ENCODE data around the gene MRPS14. TPM values are rescaled to one million over a fixed set of nuclear protein-coding genes. Genes with fewer than 3 reads are reported as not detected.

MRPS14 gene
- total and polyA plus RNA-seq, 9 of the 15 experiments (the other 6 are each of a cell fraction or from before 2014, with no cell fraction given): 38.1 to 231 (median 54.9) TPM

DNA sequence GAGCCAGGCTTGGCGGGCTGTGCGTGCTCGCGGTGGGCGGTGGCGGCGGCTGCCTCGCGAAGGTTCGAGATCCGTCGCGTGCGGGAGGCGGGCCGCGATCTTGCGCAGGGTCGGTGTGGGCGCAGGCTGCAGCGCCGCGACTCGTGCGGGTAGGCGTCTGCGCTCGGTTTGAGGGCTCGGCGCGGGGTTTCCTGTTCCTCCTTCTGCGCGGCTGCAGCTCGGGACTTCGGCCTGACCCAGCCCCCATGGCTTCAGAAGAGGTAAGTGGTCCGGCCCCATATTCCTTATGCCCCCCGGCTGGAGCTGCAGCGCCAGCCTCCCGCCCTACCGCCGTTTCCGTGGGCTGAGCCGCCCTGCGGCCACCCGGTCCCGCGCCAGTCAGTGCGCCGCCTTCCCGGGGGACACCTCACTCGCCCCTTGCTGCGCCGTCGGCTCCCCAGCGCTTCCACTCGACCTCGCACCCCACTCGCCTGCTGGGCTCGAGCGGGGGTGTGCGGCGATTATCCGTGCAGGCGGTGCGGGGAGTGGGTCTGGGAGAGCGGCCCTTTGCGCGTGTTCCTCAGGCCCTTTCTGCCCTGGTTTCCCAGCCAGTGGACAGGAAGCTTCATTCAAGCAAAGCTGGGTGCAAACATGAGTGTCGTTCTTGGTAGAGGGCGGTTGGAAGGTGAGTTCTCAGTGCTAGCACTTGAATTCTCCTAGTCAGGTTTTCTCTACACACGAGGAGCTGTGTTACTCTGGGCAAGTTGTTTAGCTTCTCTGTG is 23.1 kb downstream of the MRPS14 start, which contains the start of gene CACYBP (continued):
- TF ChIP-seq, protein P1, sequence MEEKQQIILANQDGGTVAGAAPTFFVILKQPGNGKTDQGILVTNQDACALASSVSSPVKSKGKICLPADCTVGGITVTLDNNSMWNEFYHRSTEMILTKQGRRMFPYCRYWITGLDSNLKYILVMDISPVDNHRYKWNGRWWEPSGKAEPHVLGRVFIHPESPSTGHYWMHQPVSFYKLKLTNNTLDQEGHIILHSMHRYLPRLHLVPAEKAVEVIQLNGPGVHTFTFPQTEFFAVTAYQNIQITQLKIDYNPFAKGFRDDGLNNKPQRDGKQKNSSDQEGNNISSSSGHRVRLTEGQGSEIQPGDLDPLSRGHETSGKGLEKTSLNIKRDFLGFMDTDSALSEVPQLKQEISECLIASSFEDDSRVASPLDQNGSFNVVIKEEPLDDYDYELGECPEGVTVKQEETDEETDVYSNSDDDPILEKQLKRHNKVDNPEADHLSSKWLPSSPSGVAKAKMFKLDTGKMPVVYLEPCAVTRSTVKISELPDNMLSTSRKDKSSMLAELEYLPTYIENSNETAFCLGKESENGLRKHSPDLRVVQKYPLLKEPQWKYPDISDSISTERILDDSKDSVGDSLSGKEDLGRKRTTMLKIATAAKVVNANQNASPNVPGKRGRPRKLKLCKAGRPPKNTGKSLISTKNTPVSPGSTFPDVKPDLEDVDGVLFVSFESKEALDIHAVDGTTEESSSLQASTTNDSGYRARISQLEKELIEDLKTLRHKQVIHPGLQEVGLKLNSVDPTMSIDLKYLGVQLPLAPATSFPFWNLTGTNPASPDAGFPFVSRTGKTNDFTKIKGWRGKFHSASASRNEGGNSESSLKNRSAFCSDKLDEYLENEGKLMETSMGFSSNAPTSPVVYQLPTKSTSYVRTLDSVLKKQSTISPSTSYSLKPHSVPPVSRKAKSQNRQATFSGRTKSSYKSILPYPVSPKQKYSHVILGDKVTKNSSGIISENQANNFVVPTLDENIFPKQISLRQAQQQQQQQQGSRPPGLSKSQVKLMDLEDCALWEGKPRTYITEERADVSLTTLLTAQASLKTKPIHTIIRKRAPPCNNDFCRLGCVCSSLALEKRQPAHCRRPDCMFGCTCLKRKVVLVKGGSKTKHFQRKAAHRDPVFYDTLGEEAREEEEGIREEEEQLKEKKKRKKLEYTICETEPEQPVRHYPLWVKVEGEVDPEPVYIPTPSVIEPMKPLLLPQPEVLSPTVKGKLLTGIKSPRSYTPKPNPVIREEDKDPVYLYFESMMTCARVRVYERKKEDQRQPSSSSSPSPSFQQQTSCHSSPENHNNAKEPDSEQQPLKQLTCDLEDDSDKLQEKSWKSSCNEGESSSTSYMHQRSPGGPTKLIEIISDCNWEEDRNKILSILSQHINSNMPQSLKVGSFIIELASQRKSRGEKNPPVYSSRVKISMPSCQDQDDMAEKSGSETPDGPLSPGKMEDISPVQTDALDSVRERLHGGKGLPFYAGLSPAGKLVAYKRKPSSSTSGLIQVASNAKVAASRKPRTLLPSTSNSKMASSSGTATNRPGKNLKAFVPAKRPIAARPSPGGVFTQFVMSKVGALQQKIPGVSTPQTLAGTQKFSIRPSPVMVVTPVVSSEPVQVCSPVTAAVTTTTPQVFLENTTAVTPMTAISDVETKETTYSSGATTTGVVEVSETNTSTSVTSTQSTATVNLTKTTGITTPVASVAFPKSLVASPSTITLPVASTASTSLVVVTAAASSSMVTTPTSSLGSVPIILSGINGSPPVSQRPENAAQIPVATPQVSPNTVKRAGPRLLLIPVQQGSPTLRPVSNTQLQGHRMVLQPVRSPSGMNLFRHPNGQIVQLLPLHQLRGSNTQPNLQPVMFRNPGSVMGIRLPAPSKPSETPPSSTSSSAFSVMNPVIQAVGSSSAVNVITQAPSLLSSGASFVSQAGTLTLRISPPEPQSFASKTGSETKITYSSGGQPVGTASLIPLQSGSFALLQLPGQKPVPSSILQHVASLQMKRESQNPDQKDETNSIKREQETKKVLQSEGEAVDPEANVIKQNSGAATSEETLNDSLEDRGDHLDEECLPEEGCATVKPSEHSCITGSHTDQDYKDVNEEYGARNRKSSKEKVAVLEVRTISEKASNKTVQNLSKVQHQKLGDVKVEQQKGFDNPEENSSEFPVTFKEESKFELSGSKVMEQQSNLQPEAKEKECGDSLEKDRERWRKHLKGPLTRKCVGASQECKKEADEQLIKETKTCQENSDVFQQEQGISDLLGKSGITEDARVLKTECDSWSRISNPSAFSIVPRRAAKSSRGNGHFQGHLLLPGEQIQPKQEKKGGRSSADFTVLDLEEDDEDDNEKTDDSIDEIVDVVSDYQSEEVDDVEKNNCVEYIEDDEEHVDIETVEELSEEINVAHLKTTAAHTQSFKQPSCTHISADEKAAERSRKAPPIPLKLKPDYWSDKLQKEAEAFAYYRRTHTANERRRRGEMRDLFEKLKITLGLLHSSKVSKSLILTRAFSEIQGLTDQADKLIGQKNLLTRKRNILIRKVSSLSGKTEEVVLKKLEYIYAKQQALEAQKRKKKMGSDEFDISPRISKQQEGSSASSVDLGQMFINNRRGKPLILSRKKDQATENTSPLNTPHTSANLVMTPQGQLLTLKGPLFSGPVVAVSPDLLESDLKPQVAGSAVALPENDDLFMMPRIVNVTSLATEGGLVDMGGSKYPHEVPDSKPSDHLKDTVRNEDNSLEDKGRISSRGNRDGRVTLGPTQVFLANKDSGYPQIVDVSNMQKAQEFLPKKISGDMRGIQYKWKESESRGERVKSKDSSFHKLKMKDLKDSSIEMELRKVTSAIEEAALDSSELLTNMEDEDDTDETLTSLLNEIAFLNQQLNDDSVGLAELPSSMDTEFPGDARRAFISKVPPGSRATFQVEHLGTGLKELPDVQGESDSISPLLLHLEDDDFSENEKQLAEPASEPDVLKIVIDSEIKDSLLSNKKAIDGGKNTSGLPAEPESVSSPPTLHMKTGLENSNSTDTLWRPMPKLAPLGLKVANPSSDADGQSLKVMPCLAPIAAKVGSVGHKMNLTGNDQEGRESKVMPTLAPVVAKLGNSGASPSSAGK (IDR thresholded peaks at IDR 0.05): peak; percentile 83
- TF ChIP-seq KAT7 (CRISPR knock-in tag; IDR thresholded peaks at IDR 0.05; ENCODE audit: borderline replicate concordance) (peak; percentile 92), ATF7 (IDR thresholded peaks at IDR 0.05) (no peak), ARNT (IDR thresholded peaks at IDR 0.05) (no peak), KDM4B (IDR thresholded peaks at IDR 0.05; ENCODE audit: borderline replicate concordance in 2 of 2, low read depth in 1 of 2) (no peak), ELF4 (CRISPR knock-in tag; IDR thresholded peaks at IDR 0.05) (peak; percentile 9; the same call in 1 of the 2 replicates), SMAD4 (CRISPR knock-in tag; conservative IDR thresholded peaks at IDR 0.05) (peak; percentile 49), ZFP36 (IDR thresholded peaks at IDR 0.05; ENCODE audit: low read depth, low read length, partially characterized antibody) (peak; percentile 82), ARID1B (IDR thresholded peaks at IDR 0.05) (peak; percentile 17; the same call in 1 of the 2 replicates)
- TF ChIP-seq, protein P2, sequence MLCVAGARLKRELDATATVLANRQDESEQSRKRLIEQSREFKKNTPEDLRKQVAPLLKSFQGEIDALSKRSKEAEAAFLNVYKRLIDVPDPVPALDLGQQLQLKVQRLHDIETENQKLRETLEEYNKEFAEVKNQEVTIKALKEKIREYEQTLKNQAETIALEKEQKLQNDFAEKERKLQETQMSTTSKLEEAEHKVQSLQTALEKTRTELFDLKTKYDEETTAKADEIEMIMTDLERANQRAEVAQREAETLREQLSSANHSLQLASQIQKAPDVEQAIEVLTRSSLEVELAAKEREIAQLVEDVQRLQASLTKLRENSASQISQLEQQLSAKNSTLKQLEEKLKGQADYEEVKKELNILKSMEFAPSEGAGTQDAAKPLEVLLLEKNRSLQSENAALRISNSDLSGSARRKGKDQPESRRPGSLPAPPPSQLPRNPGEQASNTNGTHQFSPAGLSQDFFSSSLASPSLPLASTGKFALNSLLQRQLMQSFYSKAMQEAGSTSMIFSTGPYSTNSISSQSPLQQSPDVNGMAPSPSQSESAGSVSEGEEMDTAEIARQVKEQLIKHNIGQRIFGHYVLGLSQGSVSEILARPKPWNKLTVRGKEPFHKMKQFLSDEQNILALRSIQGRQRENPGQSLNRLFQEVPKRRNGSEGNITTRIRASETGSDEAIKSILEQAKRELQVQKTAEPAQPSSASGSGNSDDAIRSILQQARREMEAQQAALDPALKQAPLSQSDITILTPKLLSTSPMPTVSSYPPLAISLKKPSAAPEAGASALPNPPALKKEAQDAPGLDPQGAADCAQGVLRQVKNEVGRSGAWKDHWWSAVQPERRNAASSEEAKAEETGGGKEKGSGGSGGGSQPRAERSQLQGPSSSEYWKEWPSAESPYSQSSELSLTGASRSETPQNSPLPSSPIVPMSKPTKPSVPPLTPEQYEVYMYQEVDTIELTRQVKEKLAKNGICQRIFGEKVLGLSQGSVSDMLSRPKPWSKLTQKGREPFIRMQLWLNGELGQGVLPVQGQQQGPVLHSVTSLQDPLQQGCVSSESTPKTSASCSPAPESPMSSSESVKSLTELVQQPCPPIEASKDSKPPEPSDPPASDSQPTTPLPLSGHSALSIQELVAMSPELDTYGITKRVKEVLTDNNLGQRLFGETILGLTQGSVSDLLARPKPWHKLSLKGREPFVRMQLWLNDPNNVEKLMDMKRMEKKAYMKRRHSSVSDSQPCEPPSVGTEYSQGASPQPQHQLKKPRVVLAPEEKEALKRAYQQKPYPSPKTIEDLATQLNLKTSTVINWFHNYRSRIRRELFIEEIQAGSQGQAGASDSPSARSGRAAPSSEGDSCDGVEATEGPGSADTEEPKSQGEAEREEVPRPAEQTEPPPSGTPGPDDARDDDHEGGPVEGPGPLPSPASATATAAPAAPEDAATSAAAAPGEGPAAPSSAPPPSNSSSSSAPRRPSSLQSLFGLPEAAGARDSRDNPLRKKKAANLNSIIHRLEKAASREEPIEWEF (CRISPR knock-in tag; IDR thresholded peaks at IDR 0.05): no peak

Data from K562 (cell line).